IPS-18c (cell line): ENCODE data around the gene DBF4.
A peak's percentile ranks its signal among the peaks of the same experiment; 100 is the strongest.
"Not testable (repeated sequence)": the region's sequence is repeated elsewhere in the genome, so short reads cannot be mapped to it uniquely, and the experiment has no call there.

Source experiments
- H3K4me3 ChIP-seq: 2 replicates; pipeline ENCODE4 v1.7.0; 2013; ENCODE audit warnings: low read depth, mild to moderate bottlenecking, low read length, moderate library complexity; ENCODE audit not compliant: insufficient read depth
- H3K9me3 ChIP-seq: one replicate; pipeline ENCODE4 v1.6.1; 2013; ENCODE audit warnings: mild to moderate bottlenecking, low read length, moderate library complexity; ENCODE audit not compliant: control insufficient read depth, insufficient read depth

The DBF4 gene

GRCh38 chr7:87875151-87876039 lies 898 bp upstream of the DBF4 start:
- H3K9me3 ChIP-seq: no peaks in the 10 kb centered on the region
- peak overlapping the region; percentile 90 for H3K4me3 ChIP-seq

GRCh38 chr7:87876869-87877234 lies 559 bp downstream of the DBF4 start:
- H3K4me3 ChIP-seq: peak overlapping the region; percentile 90

GRCh38 chr7:87877366-87878040 lies 1.2 kb downstream of the DBF4 start:
- Histone ChIP-seq H3K4me3 (peak overlapping the region; percentile 90), H3K9me3 (no peaks in the 10 kb centered on the region)

More at GRCh38 chr7:87876869-87877234, 559 bp downstream of the DBF4 start:
- no peaks in the 10 kb centered on the region for H3K9me3 ChIP-seq

- Histone ChIP-seq H3K9me3 (no peaks in the 10 kb centered on the region), H3K4me3 (no peak overlapping the region)
These were observed 2.0 kb downstream of the DBF4 start for GRCh38 chr7:87878208-87878735.

GRCh38 chr7:87882151-87882937 lies 6.1 kb downstream of the DBF4 start:
- Histone ChIP-seq H3K9me3 (no peaks in the 10 kb centered on the region), H3K4me3 (no peak overlapping the region)

- Histone ChIP-seq H3K9me3 (no peaks in the 10 kb centered on the region), H3K4me3 (no peak overlapping the region)
These were observed 8.7 kb downstream of the DBF4 start for GRCh38 chr7:87885018-87885417.

GRCh38 chr7:87886875-87887274 lies 10.6 kb downstream of the DBF4 start:
- no peak overlapping the region for H3K4me3 ChIP-seq
- H3K9me3 ChIP-seq: no peaks in the 10 kb centered on the region

GRCh38 chr7:87895363-87895762 lies 19.1 kb downstream of the DBF4 start:
- H3K4me3 ChIP-seq: no peak overlapping the region

GRCh38 chr7:87899255-87899654 lies 23.0 kb downstream of the DBF4 start:
- Histone ChIP-seq H3K9me3 (no peaks in the 10 kb centered on the region), H3K4me3 (no peak overlapping the region)

More at GRCh38 chr7:87895363-87895762, 19.1 kb downstream of the DBF4 start:
- H3K9me3 ChIP-seq: no peaks in the 10 kb centered on the region

- not testable (repeated sequence) for H3K4me3 ChIP-seq, H3K9me3 ChIP-seq
These were observed 31.0 kb downstream of the DBF4 start for GRCh38 chr7:87907136-87907906.

- not testable (repeated sequence) for H3K4me3 ChIP-seq, H3K9me3 ChIP-seq
These were observed 32.5 kb downstream of the DBF4 start for GRCh38 chr7:87908814-87909213.

- no peaks in the 10 kb centered on the region for H3K9me3 ChIP-seq
- no peak overlapping the region for H3K4me3 ChIP-seq
These were observed 35.8 kb downstream of the DBF4 start for GRCh38 chr7:87912121-87912520.

GRCh38 chr7:87918740-87919139 lies 42.4 kb downstream of the DBF4 start:
- no peak overlapping the region for H3K4me3 ChIP-seq
- no peaks in the 10 kb centered on the region for H3K9me3 ChIP-seq

GRCh38 chr7:87919875-87920274 lies 43.6 kb downstream of the DBF4 start:
- Histone ChIP-seq H3K9me3 (no peaks in the 10 kb centered on the region), H3K4me3 (no peak overlapping the region)

- H3K4me3 ChIP-seq: no peak overlapping the region
- no peaks in the 10 kb centered on the region for H3K9me3 ChIP-seq
These were observed 44.3 kb downstream of the DBF4 start for GRCh38 chr7:87920578-87920977.

- not testable (repeated sequence) for H3K4me3 ChIP-seq, H3K9me3 ChIP-seq
These were observed 46.6 kb downstream of the DBF4 start for GRCh38 chr7:87922759-87923395.
